Measurements from ENCODE around the gene PVRIG. TPM values are rescaled to one million over a fixed set of nuclear protein-coding genes. Genes with fewer than 3 reads are reported as not detected.
"Not testable (repeated sequence)": the region's sequence is repeated elsewhere in the genome, so short reads cannot be mapped to it uniquely, and the experiment has no call there.

PVRIG gene
- 10 to 100 TPM; 61.6 to 64.8 TPM for total RNA-seq

- H3K9me3 Mint-ChIP-seq (ENCODE audit: insufficient read depth); H3K27me3 Mint-ChIP-seq (ENCODE audit: low read depth): not testable (repeated sequence)
- CTCF ChIA-PET, result interaction anchor here (0.7 to 16.0 kb wide), 6 partner anchors 10 to 94 kb away, joined by 3 to 200 read pairs (median 8); partner anchors contain the start of genes LAMTOR4 and MBLAC1
- Mint-ChIP-seq H3K4me1 (ENCODE audit: low read depth) (peaks cover 69% of the 10 kb centered on the region), H3K27ac (peak within 1 kb of the TSS; percentile 98), H3K36me3 (ENCODE audit: low read depth) (peaks cover 55% of the 10 kb centered on the region), H3K4me3 (peak within 1 kb of the TSS; percentile 95)
- peak; percentile 31 for ATAC-seq
- POLR2A ChIA-PET, result interaction anchor here (0.6 to 5.5 kb wide), 17 partner anchors 11 to 231 kb away, joined by 3 to 48 read pairs (median 4); partner anchors contain the start of genes AP4M1, CNPY4, LAMTOR4 and MBLAC1
- peak; percentile 67 for DNase-seq
These were observed at the start of gene PVRIG for GRCh38 chr7:100219801-100220585. TSS of gene PVRIG (plus strand) at chr7:100219949. CDS start at chr7:100219971, 22 bp downstream.

GRCh38 chr7:100170101-100170897 lies 49.5 kb upstream of the PVRIG start:
- ATAC-seq (no peak), DNase-seq (no peak)
- CTCF ChIA-PET, result interaction anchor here (1.3 kb wide), 1 partner anchor 39 kb away, joined by 3 read pairs; no protein-coding TSS in a partner anchor
- Mint-ChIP-seq H3K27me3 (ENCODE audit: low read depth) (peaks cover 22% of the 10 kb centered on the region), H3K4me3 (peak overlapping the region; percentile 30), H3K4me1 (ENCODE audit: low read depth) (peaks cover 59% of the 10 kb centered on the region), H3K36me3 (ENCODE audit: low read depth) (peaks cover 3% of the 10 kb centered on the region), H3K27ac (peak overlapping the region; percentile 51), H3K9me3 (ENCODE audit: insufficient read depth) (no peaks in the 10 kb centered on the region)
- POLR2A ChIA-PET, result interaction anchor here (0.9 to 1.3 kb wide), 2 partner anchors 8 to 22 kb away, joined by 3 to 4 read pairs; partner anchors contain the start of gene LAMTOR4

GRCh38 chr7:100171087-100171681 lies 48.6 kb upstream of the PVRIG start:
- Mint-ChIP-seq H3K4me3 (peak overlapping the region; percentile 30), H3K36me3 (ENCODE audit: low read depth) (peaks cover 3% of the 10 kb centered on the region), H3K4me1 (ENCODE audit: low read depth) (peaks cover 56% of the 10 kb centered on the region), H3K27me3 (ENCODE audit: low read depth) (peaks cover 27% of the 10 kb centered on the region), H3K9me3 (ENCODE audit: insufficient read depth) (no peaks in the 10 kb centered on the region), H3K27ac (no peak overlapping the region)
- ATAC-seq (peak; percentile 65), DNase-seq (peak; percentile 51)
- ChIA-PET CTCF (interaction anchor here (0.8 to 1.3 kb wide), 5 partner anchors 37 to 236 kb away, joined by 3 read pairs; no protein-coding TSS in a partner anchor), POLR2A (interaction anchor here (0.9 to 1.4 kb wide), 3 partner anchors 9 to 22 kb away, joined by 3 to 6 read pairs (median 4); partner anchors contain the start of gene LAMTOR4)

GRCh38 chr7:100171840-100172239 lies 47.9 kb upstream of the PVRIG start:
- Mint-ChIP-seq H3K27ac (no peak overlapping the region), H3K27me3 (ENCODE audit: low read depth) (peaks cover 32% of the 10 kb centered on the region)
- peak; percentile 14 for ATAC-seq

GRCh38 chr7:100173806-100174495 lies 45.8 kb upstream of the PVRIG start:
- peaks cover 3% of the 10 kb centered on the region for H3K36me3 Mint-ChIP-seq (ENCODE audit: low read depth)
- DNase-seq (no peak), ATAC-seq (no peak)
- H3K4me1 Mint-ChIP-seq (ENCODE audit: low read depth), result peaks cover 44% of the 10 kb centered on the region
- ChIA-PET CTCF (interaction anchor here (0.6 to 1.7 kb wide), 2 partner anchors 20 to 41 kb away, joined by 3 to 4 read pairs; no protein-coding TSS in a partner anchor), POLR2A (interaction anchor here (0.6 kb wide), 1 partner anchor 45 kb away, joined by 3 read pairs; no protein-coding TSS in a partner anchor)
- H3K27me3 Mint-ChIP-seq (ENCODE audit: low read depth), result peaks cover 28% of the 10 kb centered on the region
- no peak overlapping the region for H3K4me3 Mint-ChIP-seq
- no peaks in the 10 kb centered on the region for H3K9me3 Mint-ChIP-seq (ENCODE audit: insufficient read depth)
- no peak overlapping the region for H3K27ac Mint-ChIP-seq

More at GRCh38 chr7:100171840-100172239, 47.9 kb upstream of the PVRIG start:
- H3K36me3 Mint-ChIP-seq (ENCODE audit: low read depth), result peaks cover 3% of the 10 kb centered on the region
- peaks cover 55% of the 10 kb centered on the region for H3K4me1 Mint-ChIP-seq (ENCODE audit: low read depth)
- ChIA-PET POLR2A (interaction anchor here (0.7 to 1.4 kb wide), 3 partner anchors 10 to 250 kb away, joined by 4 to 6 read pairs (median 4); partner anchors contain the start of gene LAMTOR4), CTCF (interaction anchor here (0.8 to 1.3 kb wide), 5 partner anchors 38 to 236 kb away, joined by 3 read pairs; no protein-coding TSS in a partner anchor)
- DNase-seq, result no peak
- H3K9me3 Mint-ChIP-seq (ENCODE audit: insufficient read depth), result no peaks in the 10 kb centered on the region
- peak overlapping the region; percentile 65 for H3K4me3 Mint-ChIP-seq

- DNase-seq (no peak), ATAC-seq (no peak)
- CTCF ChIA-PET, result interaction anchor here (1.7 kb wide), 1 partner anchor 42 kb away, joined by 4 read pairs; no protein-coding TSS in a partner anchor
- Mint-ChIP-seq H3K27me3 (ENCODE audit: low read depth) (peaks cover 28% of the 10 kb centered on the region), H3K36me3 (ENCODE audit: low read depth) (peaks cover 3% of the 10 kb centered on the region), H3K9me3 (ENCODE audit: insufficient read depth) (no peaks in the 10 kb centered on the region), H3K4me1 (ENCODE audit: low read depth) (peaks cover 44% of the 10 kb centered on the region), H3K27ac (no peak overlapping the region), H3K4me3 (no peak overlapping the region)
- POLR2A ChIA-PET, result no interaction called here
These were observed 45.2 kb upstream of the PVRIG start for GRCh38 chr7:100174582-100174981.

- Mint-ChIP-seq H3K27me3 (ENCODE audit: low read depth) (peaks cover 26% of the 10 kb centered on the region), H3K36me3 (ENCODE audit: low read depth) (peaks cover 6% of the 10 kb centered on the region), H3K27ac (peak overlapping the region; percentile 5), H3K4me3 (no peak overlapping the region), H3K9me3 (ENCODE audit: insufficient read depth) (no peaks in the 10 kb centered on the region), H3K4me1 (ENCODE audit: low read depth) (peaks cover 40% of the 10 kb centered on the region)
- ATAC-seq, result no peak
- ChIA-PET POLR2A (interaction anchor here (1.5 kb wide), 1 partner anchor 9 kb away, joined by 4 read pairs; no protein-coding TSS in a partner anchor), CTCF (interaction anchor here (0.6 to 2.5 kb wide), 3 partner anchors 15 to 43 kb away, joined by 3 to 10 read pairs (median 4); partner anchors contain the start of gene LAMTOR4)
- no peak for DNase-seq
These were observed 44.3 kb upstream of the PVRIG start for GRCh38 chr7:100175296-100175935.

- no peaks in the 10 kb centered on the region for H3K9me3 Mint-ChIP-seq (ENCODE audit: insufficient read depth)
- ChIA-PET POLR2A (interaction anchor here (0.9 to 1.7 kb wide), 4 partner anchors 8 to 41 kb away, joined by 3 to 5 read pairs (median 4); partner anchors contain the start of genes GAL3ST4 and LAMTOR4), CTCF (interaction anchor here (1.2 to 5.8 kb wide), 9 partner anchors 8 to 46 kb away, joined by 3 to 51 read pairs (median 6); partner anchors contain the start of gene GAL3ST4)
- peaks cover 21% of the 10 kb centered on the region for H3K27me3 Mint-ChIP-seq (ENCODE audit: low read depth)
- peaks cover 42% of the 10 kb centered on the region for H3K4me1 Mint-ChIP-seq (ENCODE audit: low read depth)
- peak overlapping the region; percentile 3 for H3K27ac Mint-ChIP-seq
- peaks cover 8% of the 10 kb centered on the region for H3K36me3 Mint-ChIP-seq (ENCODE audit: low read depth)
- DNase-seq, result no peak
- H3K4me3 Mint-ChIP-seq, result peak overlapping the region; percentile 77
- ATAC-seq, result no peak
These were observed 43.4 kb upstream of the PVRIG start for GRCh38 chr7:100176096-100177044.

All from activated CD8-positive, alpha-beta T cell treated with anti-CD3 and anti-CD28 coated beads, Interleukin-2, amount 10 ng/mL, durations not matched to agents 7 days and 5 days (primary cell).